ENCODE measurements around the gene CDC42BPB.

CDC42BPB gene

DNA sequence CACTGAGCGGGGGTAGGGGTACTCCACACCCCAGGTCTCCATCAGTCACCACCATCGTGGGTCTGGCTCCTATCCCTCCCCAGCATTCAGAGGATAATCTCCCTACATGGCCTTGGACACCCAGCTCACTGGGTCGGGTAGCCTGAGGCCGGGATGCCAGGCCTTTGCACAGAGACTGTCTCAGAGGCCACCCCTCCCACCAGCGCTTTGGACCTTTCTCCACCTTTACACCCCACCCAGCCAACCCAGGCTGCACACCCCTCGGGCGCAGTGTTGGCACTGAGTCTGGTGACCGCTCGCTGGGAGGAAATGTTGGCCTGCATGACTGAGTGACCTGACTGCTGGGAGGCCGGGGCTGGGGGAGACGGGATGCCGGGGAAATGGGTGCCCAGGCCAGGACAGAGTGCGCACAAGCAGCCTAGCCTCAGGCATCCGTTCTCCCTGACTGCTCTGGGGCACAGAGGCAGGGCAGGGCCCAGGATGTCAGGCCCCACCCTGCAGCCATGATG lies 16.1 kb upstream of the CDC42BPB start:
- no peak for TF ChIP-seq CTCF (IDR thresholded peaks at IDR 0.05)

DNA sequence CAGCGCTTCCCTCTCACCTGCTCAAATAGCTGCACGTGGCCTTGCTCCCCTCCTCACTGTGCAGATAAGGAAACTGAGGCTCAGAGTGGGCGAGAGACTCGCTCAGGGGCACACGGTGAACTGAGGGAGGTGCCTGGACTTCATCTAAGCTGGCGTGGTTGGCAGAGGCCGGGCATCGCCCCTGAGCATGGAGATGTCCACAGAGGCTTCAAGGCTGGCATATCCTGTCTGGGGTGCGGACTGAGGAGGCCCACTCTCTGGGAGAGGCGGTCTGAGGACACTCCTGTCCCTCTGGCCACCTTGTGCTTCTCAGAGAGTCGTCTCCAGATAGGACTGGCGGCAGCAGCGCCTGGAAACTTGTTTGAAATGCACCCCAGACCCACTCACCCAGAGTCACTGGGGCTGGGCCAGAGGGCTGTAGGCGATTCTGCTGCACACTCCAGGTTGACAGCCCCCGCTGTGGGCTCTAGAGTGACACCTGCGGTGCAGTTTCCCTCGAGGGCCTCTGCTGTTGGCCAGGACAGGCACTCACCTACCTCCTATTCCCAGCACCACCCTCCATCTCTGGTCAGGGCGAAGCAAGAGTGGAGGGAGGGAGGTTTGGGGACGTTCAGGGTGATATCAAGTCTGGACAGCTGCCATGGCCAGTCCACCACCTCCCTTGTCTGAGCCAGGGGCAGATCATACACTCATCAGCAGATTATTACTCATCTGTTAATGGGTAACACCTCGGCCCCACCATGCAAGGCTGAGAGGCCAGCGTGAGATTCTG lies 15.4 kb upstream of the CDC42BPB start:
- no peak for TF ChIP-seq CTCF (IDR thresholded peaks at IDR 0.05)

- TF ChIP-seq CTCF (IDR thresholded peaks at IDR 0.05), result no peak
Observed at GRCh38 chr14:103071544-103072251, 14.3 kb upstream of the CDC42BPB start.

DNA sequence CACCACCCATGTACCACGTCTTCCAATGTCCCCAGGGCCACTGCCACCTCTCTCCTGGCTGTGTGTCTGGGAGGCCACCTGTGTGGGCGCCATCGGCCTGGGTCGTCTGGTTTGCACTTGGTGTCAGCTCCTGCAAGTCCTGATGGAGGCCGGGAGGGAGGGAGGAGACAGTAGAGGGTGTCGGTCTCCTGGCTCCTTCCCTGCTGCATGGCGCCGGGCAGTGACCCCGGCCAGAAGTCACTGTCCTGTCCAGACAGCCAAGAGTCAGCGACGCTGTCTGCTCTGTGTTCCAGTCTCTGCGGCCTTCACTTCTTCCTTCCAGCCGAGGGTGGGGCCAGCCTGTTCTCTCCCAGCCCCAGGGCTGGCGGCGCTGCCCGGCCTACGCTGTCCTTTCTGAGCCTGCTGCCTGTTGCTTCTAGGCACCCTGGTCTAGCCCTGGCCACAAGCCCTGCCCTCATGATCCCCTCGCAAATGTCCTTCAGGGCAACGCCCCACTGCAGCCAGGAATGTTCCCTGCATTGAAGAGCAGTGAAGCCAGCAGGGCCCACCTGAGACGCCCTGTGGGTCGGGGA lies 13.7 kb upstream of the CDC42BPB start:
- no peak for TF ChIP-seq CTCF (IDR thresholded peaks at IDR 0.05)

GRCh38 chr14:103070263-103070885 lies 13.0 kb upstream of the CDC42BPB start:
- no peak for TF ChIP-seq CTCF (IDR thresholded peaks at IDR 0.05)

- no peak for TF ChIP-seq CTCF (IDR thresholded peaks at IDR 0.05)
Observed at GRCh38 chr14:103068351-103069073, 11.2 kb upstream of the CDC42BPB start.

All from LNCAP (cell line).